ELR (cell line): ENCODE results near the gene PDE4D.

Experiments used
- DNase-seq: peaks from one replicate; pipeline ENCODE4 v3.0.0-alpha.2; 2015; ENCODE audit warnings: low read depth

PDE4D gene

GRCh38 chr5:58925627-58926540 lies 967.6 kb downstream of the PDE4D start:
- no peak for DNase-seq

DNA sequence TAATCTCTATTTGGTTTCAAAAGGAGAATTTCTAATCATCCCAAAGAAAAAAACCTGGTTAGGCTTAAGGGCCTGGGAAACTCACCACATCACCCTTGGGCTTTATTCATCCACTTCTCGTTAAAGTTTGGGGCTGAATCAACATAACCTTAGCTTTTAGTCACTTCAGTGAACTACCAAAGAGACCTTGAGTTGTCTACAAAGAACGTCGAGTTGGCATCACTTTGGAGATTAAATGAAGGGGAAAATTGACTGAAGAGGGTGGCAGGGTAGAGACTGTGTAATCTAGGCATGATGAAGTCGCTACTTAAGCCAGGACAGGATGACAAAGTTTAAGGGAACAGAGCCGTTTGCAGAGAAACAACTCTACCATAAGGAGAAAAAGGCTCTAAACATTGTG lies 969.2 kb downstream of the PDE4D start:
- DNase-seq = no peak

DNA sequence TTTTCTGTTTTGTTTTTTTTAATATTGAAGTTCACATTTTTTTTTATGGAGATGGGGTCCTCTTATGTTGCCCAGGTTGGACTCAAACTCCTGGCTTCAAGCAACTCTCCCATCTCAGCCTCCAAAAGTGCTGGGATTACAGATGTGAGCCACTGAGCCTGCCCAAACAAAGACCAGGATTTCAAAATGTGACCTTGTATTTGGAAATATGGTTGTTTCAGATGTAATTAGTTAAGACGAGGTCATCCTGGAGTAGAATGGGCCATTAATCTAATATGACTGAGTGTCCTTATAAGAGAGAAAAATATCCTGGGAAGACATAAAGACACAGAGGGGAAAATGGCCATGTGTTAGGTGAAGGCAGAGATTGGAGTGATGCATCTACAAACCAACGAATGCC lies 970.2 kb downstream of the PDE4D start:
- DNase-seq = no peak

DNA sequence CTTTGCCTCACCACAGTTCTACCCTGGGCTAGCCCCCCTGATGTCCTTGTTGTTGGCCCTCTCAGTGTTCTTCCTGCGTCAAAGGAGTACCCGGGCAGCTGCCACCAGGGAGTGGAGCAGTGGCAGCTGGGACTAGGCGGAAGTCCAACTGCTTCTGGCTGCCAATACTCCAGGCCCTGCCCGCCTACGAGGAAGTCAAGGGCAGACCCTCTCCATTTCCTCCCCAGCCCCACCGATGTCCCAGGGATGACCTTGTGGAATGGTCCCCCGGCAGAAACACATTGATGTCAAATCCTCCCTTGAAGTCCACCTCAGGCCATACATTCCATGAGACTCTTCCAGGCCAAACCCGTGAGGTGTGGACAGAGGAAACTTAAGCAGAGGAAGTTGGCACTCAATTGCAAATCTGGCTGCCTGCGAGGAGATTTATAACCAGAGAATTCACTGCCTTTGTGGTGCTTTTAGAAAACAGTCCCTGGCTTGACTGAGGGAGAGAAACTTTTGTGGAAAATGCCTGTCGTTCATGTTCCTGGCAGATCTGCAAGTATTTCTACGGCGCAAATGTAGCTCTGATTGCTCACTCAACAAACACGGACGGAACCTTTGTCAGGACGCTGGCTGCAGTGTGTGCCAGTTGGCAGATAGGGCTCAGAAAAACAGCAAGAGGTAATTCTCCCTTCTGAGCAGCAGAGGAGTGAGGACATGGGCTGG lies 970.9 kb downstream of the PDE4D start:
- no peak for DNase-seq

- DNase-seq = no peak
These were observed 972.4 kb downstream of the PDE4D start for GRCh38 chr5:58921159-58921558.

DNA sequence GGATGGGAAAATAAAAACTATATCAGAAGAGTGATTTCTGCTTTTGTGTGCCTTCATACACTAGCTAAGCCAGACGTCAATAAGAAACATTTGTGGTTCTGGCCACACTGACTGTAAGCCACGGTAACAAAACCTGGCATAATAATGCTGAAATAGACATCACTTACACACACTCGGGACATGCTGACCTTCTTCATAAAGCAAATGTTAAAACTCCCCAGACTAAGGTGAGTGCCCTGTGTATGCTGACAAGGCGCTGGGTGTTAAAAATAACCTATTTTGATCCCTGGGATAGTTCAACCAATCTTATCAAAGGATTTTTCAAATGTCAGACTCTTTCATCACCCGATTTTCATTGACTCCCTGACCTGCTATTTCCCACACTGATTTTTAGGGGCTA lies 973.7 kb downstream of the PDE4D start:
- no peak for DNase-seq
